HFFc6 (cell line): ENCODE measurements around the gene MYLK. TPM values are rescaled to one million over a fixed set of nuclear protein-coding genes. Genes with fewer than 3 reads are reported as not detected.

Source experiments
- DNase-seq: peaks from one replicate; pipeline ENCODE4 v3.0.0-alpha.2; 2018
- H3K27ac Mint-ChIP-seq: 2 replicates; pipeline ENCODE4 v1.8.0; 2020; ENCODE audit warnings: mild to moderate bottlenecking, mixed read lengths
- H3K27me3 Mint-ChIP-seq: 2 replicates; pipeline ENCODE4 v1.8.0; 2021; ENCODE audit warnings: mild to moderate bottlenecking, moderate library complexity, mixed read lengths; ENCODE audit not compliant: insufficient read depth
- H3K36me3 Mint-ChIP-seq: 2 replicates; pipeline ENCODE4 v1.8.0; 2021; ENCODE audit warnings: low read depth, mixed read lengths
- H3K4me1 Mint-ChIP-seq: 2 replicates; pipeline ENCODE4 v1.8.0; 2020; ENCODE audit warnings: low read depth, mixed read lengths
- H3K4me3 Mint-ChIP-seq: 2 replicates; pipeline ENCODE4 v1.8.0; 2020; ENCODE audit warnings: mild to moderate bottlenecking, moderate library complexity, mixed read lengths
- H3K9me3 Mint-ChIP-seq: 2 replicates; pipeline ENCODE4 v1.8.0; 2020; ENCODE audit warnings: mild to moderate bottlenecking, mixed read lengths
- total RNA-seq, 6 experiments: library from RNA; stranded (reverse); fragmentation: NEBNext Ultra II Directional; extraction: Animal tissue kit (Norgen Biotek cat#: 25700); gene quantifications; 2 replicates in 1 of 6; 3 replicates in 5 of 6; pipeline ENCODE4 v1.2.3, GENCODE V29; 2021
- TF ChIP-seq, protein P1 (sequence below): fragments of 200-600 bp; sonication (generic); IDR thresholded peaks from 2 replicates; pipeline ENCODE4 v1.5.0; 2021; ENCODE audit warnings: antibody characterized with exemption, mild to moderate bottlenecking

The MYLK gene
- total RNA-seq, 6 experiments from 2014 or later: 296 to 431 (median 335) TPM

DNA sequence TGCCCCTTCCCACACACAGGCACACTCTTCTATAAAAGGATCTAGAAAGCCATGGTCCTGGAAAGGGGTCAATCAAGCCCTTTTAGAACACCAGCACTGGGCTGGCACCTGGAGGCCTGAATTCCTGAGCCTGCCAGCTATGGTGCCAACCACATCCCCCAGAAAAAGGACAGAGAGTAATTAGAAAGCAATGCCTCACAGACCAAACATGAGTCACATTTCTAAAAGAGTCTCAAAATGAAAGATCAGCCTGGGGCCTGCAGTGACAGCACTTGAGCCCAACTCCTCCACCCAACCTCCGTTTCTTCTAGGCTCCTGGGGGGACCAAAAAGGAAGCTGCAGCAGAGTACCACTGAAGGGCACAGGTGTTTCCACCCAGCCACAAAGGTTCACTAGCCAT, 14.1 kb downstream of the MYLK start:
- Mint-ChIP-seq H3K4me3 (peak overlapping the region; percentile 79), H3K27ac (peak overlapping the region; percentile 92), H3K9me3 (no peaks in the 10 kb centered on the region; the same call in 1 of the 2 replicates), H3K27me3 (no peaks in the 10 kb centered on the region), H3K36me3 (peaks cover 88% of the 10 kb centered on the region), H3K4me1 (peaks cover 88% of the 10 kb centered on the region)
- peak; percentile 66 for DNase-seq
- TF ChIP-seq, protein P1, sequence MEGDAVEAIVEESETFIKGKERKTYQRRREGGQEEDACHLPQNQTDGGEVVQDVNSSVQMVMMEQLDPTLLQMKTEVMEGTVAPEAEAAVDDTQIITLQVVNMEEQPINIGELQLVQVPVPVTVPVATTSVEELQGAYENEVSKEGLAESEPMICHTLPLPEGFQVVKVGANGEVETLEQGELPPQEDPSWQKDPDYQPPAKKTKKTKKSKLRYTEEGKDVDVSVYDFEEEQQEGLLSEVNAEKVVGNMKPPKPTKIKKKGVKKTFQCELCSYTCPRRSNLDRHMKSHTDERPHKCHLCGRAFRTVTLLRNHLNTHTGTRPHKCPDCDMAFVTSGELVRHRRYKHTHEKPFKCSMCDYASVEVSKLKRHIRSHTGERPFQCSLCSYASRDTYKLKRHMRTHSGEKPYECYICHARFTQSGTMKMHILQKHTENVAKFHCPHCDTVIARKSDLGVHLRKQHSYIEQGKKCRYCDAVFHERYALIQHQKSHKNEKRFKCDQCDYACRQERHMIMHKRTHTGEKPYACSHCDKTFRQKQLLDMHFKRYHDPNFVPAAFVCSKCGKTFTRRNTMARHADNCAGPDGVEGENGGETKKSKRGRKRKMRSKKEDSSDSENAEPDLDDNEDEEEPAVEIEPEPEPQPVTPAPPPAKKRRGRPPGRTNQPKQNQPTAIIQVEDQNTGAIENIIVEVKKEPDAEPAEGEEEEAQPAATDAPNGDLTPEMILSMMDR: no peak

DNA sequence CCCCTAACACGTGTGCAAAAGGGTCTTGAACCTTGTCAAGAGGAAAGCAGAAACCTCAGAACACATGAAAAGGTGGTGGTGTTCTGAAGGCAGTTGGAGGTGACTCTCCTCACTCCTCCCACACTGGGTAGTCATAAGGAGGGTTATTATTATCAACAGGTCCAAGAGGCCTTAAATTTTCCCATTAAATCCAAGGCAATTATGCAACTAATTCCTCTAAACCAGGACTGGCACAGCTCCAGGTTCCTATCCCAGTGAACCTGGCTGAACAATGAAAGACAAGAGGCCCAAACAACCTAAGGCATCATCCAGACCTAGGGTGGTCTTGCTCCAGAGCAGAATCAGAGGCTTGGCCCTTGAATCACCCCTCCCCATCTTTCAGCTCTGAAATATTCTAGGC, 15.0 kb downstream of the MYLK start:
- Mint-ChIP-seq H3K4me1 (peaks cover 88% of the 10 kb centered on the region), H3K27ac (peak overlapping the region; percentile 48; the same call in 1 of the 2 replicates), H3K36me3 (peaks cover 88% of the 10 kb centered on the region), H3K9me3 (no peaks in the 10 kb centered on the region; the same call in 1 of the 2 replicates), H3K27me3 (no peaks in the 10 kb centered on the region), H3K4me3 (no peak overlapping the region)
- DNase-seq: no peak
- TF ChIP-seq, protein P1: no peak

DNA sequence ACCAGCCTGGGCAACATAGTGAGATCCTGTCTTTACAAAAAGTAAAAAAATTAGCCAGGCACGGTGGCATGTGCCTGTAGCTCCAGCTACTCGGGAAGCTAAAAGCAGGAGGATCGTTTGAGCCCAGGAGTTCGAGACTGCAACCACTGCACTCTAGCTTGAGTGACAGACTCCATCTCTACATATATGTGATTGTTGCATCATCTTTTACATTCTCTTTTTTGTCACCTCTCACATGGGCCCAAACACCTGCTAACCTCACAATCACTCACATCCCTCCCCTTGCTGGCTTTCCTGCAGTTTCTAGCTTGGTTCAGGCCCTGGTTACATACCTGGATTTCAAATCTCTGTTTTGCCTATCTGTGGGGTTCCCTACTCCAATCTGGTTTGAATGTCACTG, 19.4 kb downstream of the MYLK start:
- Mint-ChIP-seq H3K4me1 (peaks cover 88% of the 10 kb centered on the region), H3K27ac (0 out of 2 replicates have a peak overlapping the region, but pooled peaks have one; percentile 7), H3K4me3 (no peak overlapping the region), H3K27me3 (no peaks in the 10 kb centered on the region), H3K36me3 (peaks cover 79% of the 10 kb centered on the region), H3K9me3 (no peaks in the 10 kb centered on the region; the same call in 1 of the 2 replicates)
- no peak for DNase-seq
- TF ChIP-seq, protein P1: no peak

DNA sequence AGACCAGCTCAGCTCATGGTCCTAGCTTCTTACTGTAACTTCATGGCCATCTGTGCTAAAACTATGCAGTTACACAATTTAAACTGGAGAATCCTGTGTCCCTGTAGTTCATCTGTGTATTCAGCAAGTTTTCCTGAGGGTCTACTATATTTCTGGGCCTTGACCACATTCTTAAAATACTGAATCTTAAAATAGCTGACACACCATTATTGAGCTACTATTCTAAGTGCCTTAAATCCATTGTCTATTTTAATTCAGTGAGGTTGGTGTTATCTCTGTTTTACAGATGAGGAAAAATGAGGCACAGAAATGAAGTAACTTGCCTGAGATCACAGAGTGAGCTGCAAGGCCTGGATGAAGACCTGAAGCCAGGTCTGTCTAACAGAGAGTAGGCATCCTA, 22.0 kb downstream of the MYLK start:
- H3K27ac Mint-ChIP-seq: peak overlapping the region; percentile 38
- H3K36me3 Mint-ChIP-seq: peaks cover 78% of the 10 kb centered on the region
- DNase-seq: no peak
- H3K4me3 Mint-ChIP-seq: no peak overlapping the region
- H3K27me3 Mint-ChIP-seq: peaks cover 4% of the 10 kb centered on the region; the same call in 1 of the 2 replicates
- peaks cover 3% of the 10 kb centered on the region; the same call in 1 of the 2 replicates for H3K9me3 Mint-ChIP-seq
- H3K4me1 Mint-ChIP-seq: peaks cover 82% of the 10 kb centered on the region
- TF ChIP-seq, protein P1: no peak

DNA sequence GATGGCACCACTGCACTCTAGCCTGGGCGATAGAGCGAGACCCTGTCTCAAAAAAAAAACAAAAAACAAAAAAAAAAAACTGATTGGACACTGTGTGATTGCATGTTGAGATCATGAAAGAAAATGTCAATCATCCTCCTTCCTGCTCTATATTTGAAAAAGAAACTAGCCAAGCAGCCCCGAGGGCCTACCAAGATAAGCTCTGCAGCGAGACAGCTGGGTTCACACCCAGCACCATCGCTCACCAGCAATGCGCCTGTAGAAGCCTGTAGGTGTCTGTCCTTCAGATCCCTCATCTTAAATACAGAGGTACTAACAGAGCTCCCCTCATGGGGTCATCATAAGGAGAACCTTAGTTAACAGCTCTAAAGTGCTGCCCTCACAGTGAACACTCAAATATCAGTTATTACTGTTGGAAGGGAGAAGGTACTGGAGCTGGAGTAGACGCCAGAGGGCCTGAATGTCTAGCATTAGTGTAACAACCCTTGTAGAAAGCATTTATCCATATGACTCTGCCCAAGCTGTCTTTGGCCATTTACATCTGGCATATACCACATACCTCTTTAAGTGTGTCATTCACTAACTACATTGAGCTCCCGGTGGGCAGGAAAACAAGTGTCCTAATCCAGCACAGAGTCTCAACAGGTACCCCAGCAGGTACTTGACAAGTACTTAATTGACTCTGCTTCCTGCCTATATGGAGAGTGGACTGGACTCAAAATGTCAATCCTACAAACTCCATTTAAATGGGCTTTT, 22.9 kb downstream of the MYLK start:
- H3K4me1 Mint-ChIP-seq: peaks cover 78% of the 10 kb centered on the region
- peaks cover 4% of the 10 kb centered on the region; the same call in 1 of the 2 replicates for H3K27me3 Mint-ChIP-seq
- no peak for DNase-seq
- peak overlapping the region; percentile 66 for H3K27ac Mint-ChIP-seq
- peak overlapping the region; percentile 39; the same call in 1 of the 2 replicates for H3K4me3 Mint-ChIP-seq
- H3K36me3 Mint-ChIP-seq: peaks cover 74% of the 10 kb centered on the region
- H3K9me3 Mint-ChIP-seq: peaks cover 3% of the 10 kb centered on the region; the same call in 1 of the 2 replicates
- TF ChIP-seq, protein P1: no peak
